ENCODE measurements around the gene CARD11. TPM values are rescaled to one million over a fixed set of nuclear protein-coding genes. Genes with fewer than 3 reads are reported as not detected.

CARD11 gene
- total and polyA plus RNA-seq, 11 donors = 0.15 to 3.2 (median 0.33) TPM; not detected in 2

DNA sequence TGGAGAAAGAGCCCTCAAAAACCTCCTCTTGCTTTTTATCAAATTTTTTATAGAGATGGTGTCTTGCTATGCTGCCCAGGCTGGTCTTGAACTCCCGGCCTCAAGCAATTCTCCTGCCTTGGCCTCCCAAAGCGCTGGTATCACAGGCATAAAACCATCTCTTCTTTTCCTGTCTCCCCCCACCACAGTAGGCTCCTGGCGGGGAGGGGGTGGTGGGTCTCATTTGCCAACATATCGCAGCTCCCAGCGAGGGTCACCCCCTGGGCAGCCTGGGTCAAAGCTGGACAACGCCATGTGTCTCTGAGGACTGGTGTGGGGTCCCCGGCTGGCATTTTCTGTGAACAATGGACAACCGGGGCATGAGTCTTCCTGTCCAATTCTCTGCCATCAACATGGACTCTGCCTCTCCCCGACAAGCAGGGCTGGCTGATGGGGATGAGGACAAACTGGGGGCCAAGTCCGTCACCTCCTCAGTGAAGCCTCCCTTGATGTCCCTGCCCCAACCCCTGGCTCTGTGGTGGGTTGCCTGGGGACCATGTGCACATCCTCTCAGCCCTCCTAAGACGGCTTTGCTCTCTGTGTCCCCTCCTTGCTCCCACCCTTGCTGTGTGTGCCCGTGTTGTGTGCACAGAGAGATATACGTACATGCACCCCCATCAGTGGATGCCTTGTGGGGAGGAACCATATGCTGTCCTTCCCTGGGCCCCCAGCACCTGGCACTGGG is 113.2 kb downstream of the CARD11 start:
- H3K27ac ChIP-seq = no peak overlapping the region
- no peak for ATAC-seq
- H3K9me3 ChIP-seq = no peaks in the 10 kb centered on the region
- H3K4me1 ChIP-seq = peaks cover 0 to 8% (median 0%) of the 10 kb centered on the region in 12 donors
- WGBS, 4 donors = 85 to 98% (median 88%) methylated on average over 12 to 13 of the region's 13 CpGs
- peaks cover 0 to 37% (median 3%) of the 10 kb centered on the region in 9 donors for H3K27me3 ChIP-seq
- H3K36me3 ChIP-seq = no peaks in the 10 kb centered on the region
- H3K4me3 ChIP-seq = no peak overlapping the region
- no peak for TF ChIP-seq POLR2A (IDR thresholded peaks at IDR 0.05)
- intact Hi-C loops (cut with DNase I) = no loop called here
- peak in 1 of 5 donors; percentile 30 for DNase-seq

DNA sequence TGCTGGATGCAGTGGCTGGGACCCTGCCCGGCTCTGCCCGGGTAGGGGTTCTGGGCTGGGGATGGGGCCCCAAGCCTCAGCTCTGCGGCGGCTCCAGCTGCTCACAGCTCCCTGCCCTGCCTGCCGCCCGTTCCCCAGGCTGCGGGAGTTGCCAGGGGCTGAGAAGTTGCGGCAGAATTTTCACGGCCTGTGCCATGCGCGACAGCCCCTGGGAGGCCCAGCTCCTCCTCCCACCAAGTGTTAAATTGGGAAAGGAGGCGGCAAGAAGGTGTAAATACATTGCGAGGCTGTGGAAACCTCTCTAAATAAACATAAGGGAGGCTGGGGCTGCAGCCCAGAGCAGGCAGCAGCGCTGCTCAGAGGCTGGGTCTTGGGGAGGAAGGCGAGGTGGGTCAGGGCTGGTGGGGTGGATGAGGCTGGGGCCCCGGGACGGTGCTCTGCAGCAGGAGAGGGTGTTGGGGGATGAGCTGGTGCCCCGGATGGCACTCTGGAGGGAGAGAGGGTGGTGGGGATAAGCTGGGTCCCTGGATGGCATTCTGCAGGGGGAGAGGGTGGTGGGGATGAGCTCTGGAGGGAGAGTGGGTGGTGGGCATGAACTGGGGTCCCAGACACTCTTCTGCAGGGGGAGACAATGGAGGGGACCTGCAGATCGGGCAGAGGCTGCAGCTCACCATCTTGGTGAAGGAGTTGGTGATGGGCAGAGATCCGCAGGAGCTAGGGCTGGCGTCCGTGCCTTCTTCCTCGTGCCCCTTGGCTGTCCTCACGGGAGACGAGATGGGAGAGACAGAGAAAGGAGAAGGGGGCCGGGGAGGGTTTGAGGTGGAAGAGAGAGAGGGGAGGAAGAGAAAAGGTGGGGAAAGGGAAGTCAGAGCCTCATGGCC is 114.1 kb downstream of the CARD11 start:
- peaks cover 0 to 46% (median 3%) of the 10 kb centered on the region in 9 donors for H3K27me3 ChIP-seq
- H3K27ac ChIP-seq = no peak overlapping the region
- H3K36me3 ChIP-seq = no peaks in the 10 kb centered on the region
- peaks cover 0 to 8% (median 0%) of the 10 kb centered on the region in 12 donors for H3K4me1 ChIP-seq
- no peak for ATAC-seq
- TF ChIP-seq, protein P1, sequence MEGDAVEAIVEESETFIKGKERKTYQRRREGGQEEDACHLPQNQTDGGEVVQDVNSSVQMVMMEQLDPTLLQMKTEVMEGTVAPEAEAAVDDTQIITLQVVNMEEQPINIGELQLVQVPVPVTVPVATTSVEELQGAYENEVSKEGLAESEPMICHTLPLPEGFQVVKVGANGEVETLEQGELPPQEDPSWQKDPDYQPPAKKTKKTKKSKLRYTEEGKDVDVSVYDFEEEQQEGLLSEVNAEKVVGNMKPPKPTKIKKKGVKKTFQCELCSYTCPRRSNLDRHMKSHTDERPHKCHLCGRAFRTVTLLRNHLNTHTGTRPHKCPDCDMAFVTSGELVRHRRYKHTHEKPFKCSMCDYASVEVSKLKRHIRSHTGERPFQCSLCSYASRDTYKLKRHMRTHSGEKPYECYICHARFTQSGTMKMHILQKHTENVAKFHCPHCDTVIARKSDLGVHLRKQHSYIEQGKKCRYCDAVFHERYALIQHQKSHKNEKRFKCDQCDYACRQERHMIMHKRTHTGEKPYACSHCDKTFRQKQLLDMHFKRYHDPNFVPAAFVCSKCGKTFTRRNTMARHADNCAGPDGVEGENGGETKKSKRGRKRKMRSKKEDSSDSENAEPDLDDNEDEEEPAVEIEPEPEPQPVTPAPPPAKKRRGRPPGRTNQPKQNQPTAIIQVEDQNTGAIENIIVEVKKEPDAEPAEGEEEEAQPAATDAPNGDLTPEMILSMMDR (IDR thresholded peaks at IDR 0.05) = no peak
- no peak for TF ChIP-seq POLR2A (IDR thresholded peaks at IDR 0.05)
- no peak overlapping the region for H3K4me3 ChIP-seq
- H3K9me3 ChIP-seq = no peaks in the 10 kb centered on the region
- intact Hi-C loops (cut with DNase I) = no loop called here
- 48 to 63% (median 54%) methylated on average over 26 of the region's 26 CpGs for WGBS, 4 donors
- DNase-seq = peak in 1 of 5 donors; percentile 37

DNA sequence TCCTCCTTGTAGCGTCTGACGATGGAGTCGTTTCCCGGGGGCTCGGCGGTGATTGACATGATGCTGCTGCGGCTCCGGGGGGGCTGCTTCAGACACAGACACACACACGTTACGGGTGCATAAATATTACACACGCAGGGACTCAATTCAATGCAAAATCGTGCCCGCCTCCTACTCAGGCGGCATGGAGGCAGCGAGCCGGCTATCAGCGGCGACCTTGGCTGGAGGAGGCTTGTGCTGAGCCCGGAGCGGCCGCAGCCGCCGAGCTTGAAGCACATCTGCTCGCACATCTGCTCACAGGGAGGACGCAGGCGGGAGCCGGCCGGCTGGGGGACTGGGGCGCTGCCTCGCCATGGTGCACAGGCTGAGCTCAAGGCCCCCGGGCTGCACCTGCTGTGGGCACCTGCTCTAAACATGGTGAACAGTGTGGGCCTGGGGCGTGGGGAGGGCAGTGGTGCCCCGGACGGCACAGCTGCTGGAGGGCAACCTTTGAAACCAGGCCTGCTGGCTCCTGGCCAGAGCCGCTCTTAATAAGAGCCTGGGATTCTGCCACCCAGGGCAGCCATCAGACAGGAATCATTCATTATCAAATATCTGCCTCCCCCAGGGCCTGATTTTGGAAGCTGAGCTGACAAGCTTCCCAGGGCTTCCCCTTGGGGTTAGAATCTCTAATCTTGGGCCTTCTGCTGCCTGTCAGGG is 114.9 kb downstream of the CARD11 start:
- 70 to 76% (median 73%) methylated on average over 32 to 35 of the region's 35 CpGs for WGBS, 4 donors
- intact Hi-C loops (cut with DNase I) = no loop called here
- Histone ChIP-seq H3K4me3 (no peak overlapping the region), H3K9me3 (no peaks in the 10 kb centered on the region), H3K36me3 (no peaks in the 10 kb centered on the region), H3K4me1 (peaks cover 0 to 8% (median 0%) of the 10 kb centered on the region in 12 donors), H3K27ac (no peak overlapping the region), H3K27me3 (peaks cover 0 to 43% (median 3%) of the 10 kb centered on the region in 9 donors)
- ATAC-seq (peak in 1 of 4 donors; percentile 29), DNase-seq (peak in 1 of 5 donors; percentile 55)
- TF ChIP-seq, protein P1 (IDR thresholded peaks at IDR 0.05) = no peak
- no peak for TF ChIP-seq POLR2A (IDR thresholded peaks at IDR 0.05)

DNA sequence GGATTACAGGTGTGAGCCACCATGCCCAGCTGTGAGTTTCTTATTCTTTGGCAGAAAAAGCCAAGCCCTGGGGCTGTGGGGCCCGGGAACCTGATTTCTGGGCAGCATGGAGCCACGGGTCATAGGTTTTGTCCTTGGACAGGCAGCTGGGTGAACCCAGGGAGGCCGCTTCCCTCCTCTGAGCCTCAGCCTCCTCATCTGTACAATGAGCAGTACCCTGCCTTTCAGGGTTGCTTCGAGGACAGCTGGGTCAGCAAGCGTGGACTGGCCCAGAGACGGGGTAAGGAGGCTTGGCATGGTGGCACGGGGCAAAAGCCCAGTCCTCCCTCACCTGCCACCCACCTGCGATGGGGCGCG is 115.4 kb downstream of the CARD11 start:
- ATAC-seq (no peak), DNase-seq (peak in 1 of 5 donors; percentile 29)
- no peaks in the 10 kb centered on the region for H3K36me3 ChIP-seq
- H3K27ac ChIP-seq = no peak overlapping the region
- WGBS, 4 donors = 91 to 93% (median 92%) methylated on average over 9 to 10 of the region's 10 CpGs
- intact Hi-C loops (cut with DNase I) = no loop called here
- H3K4me3 ChIP-seq = no peak overlapping the region
- H3K4me1 ChIP-seq = peaks cover 0 to 8% (median 0%) of the 10 kb centered on the region in 12 donors
- no peaks in the 10 kb centered on the region for H3K9me3 ChIP-seq
- H3K27me3 ChIP-seq = peaks cover 0 to 47% (median 3%) of the 10 kb centered on the region in 9 donors
- TF ChIP-seq, protein P1 (IDR thresholded peaks at IDR 0.05) = no peak
- TF ChIP-seq POLR2A (IDR thresholded peaks at IDR 0.05) = no peak

All from heart left ventricle (tissue), 16 donors.